K562 (cell line): ENCODE results near the gene NDUFAF8. TPM values are rescaled to one million over a fixed set of nuclear protein-coding genes. Genes with fewer than 3 reads are reported as not detected.

Source experiments
- ATAC-seq: fragments of 200-7000 bp; cut with Tn5 transposase; 3 replicates; pipeline ENCODE4 v1.9.1; 2020; ENCODE audit warnings: moderate library complexity
- BruUV-seq: library from RNA; stranded (reverse); fragments of 400-500 nt; replicated peaks from 2 replicates; lab custom pipeline; 2021; lab: Mats Ljungman, UMichigan
- CTCF ChIA-PET: fragments of 300-600 bp; formaldehyde crosslinking; extraction: SDS; loops from one replicate; lab custom pipeline; 2021; ENCODE audit warnings: low intra/inter-chr PET ratio; lab: Yijun Ruan, JAX
- POLR2A ChIA-PET: fragments of 300-600, 350-650 bp; sonication (Branson Sonifier 250); formaldehyde crosslinking; extraction: SDS; loops from one replicate; lab custom pipeline; 2021; ENCODE audit warnings: antibody characterized with exemption, inconsistent platforms; lab: Yijun Ruan, JAX
- DNase-seq, 4 experiments: peaks; one replicate each; pipeline versions ENCODE4 v3.0.0 to v3.0.0-alpha.2; 2011 to 2018; ENCODE audit warnings: low spot score in 3 of 4, mixed read lengths in 3 of 4; ENCODE audit errors: extremely low read depth in 1 of 4
- FAIRE-seq: peaks from 2 replicates; lab custom pipeline; 2011; peaks lifted over from hg19 to GRCh38; lab: Jason Lieb, UNC
- H2AFZ ChIP-seq: 2 replicates; pipeline ENCODE4 v1.6.0; 2011; ENCODE audit warnings: low read depth, low read length, control low read depth, inconsistent platforms
- H3K27ac ChIP-seq: fragments of 200-600 bp; 3 replicates; pipeline ENCODE4 v1.8.0; 2011; ENCODE audit warnings: low read depth, mild to moderate bottlenecking, control low read depth, inconsistent platforms, low read length, moderate library complexity, mixed read lengths; ENCODE audit errors: extremely low read depth
- H3K27me3 ChIP-seq, 2 experiments: fragments of 300-600 bp in 1 of 2; 2 replicates in 1 of 2; 3 replicates in 1 of 2; pipeline versions ENCODE4 v1.6.0 to v1.8.0; 2011; ENCODE audit warnings: inconsistent platforms in 2 of 2, low read length in 2 of 2, mild to moderate bottlenecking in 1 of 2, mixed read lengths in 1 of 2, moderate library complexity in 1 of 2; ENCODE audit not compliant: control insufficient read depth in 2 of 2, insufficient read depth in 2 of 2
- H3K36me3 ChIP-seq: fragments of 300-600 bp; 3 replicates; pipeline ENCODE4 v1.8.0; 2011; ENCODE audit warnings: mild to moderate bottlenecking, low read length, inconsistent platforms; ENCODE audit not compliant: control insufficient read depth, insufficient read depth
- H3K4me1 ChIP-seq, 2 experiments: fragments of 200-600 bp in 1 of 2; replicated peaks in 1 of 2; 2 replicates in 1 of 2; 3 replicates in 1 of 2; pipeline versions ENCODE4 v1.5.1 to v1.8.0; 2011; ENCODE audit warnings: inconsistent platforms in 2 of 2, low read length in 2 of 2, mild to moderate bottlenecking in 1 of 2, mixed read lengths in 1 of 2, moderate library complexity in 1 of 2; ENCODE audit not compliant: control insufficient read depth in 2 of 2, insufficient read depth in 2 of 2
- H3K4me2 ChIP-seq: 2 replicates; pipeline ENCODE4 v1.6.1; 2011; ENCODE audit warnings: low read length, control low read depth, inconsistent platforms, mixed read lengths; ENCODE audit not compliant: insufficient read depth
- H3K4me3 ChIP-seq: fragments of 200-600 bp; sonication (generic), shearing (Covaris generic); 2 replicates; pipeline ENCODE4 v1.5.1; 2016; ENCODE audit warnings: control low read depth, inconsistent platforms
- H3K79me2 ChIP-seq: fragments of 200-600 bp; 3 replicates; pipeline ENCODE4 v1.8.0; 2011; ENCODE audit warnings: low read length, inconsistent platforms; ENCODE audit not compliant: control insufficient read depth, insufficient read depth
- H3K9ac ChIP-seq, 2 experiments: 2 replicates each; pipeline versions ENCODE4 v1.6.0 to v1.6.1; 2011; ENCODE audit warnings: low read depth in 2 of 2, low read length in 2 of 2, control low read depth in 1 of 2, inconsistent platforms in 1 of 2, mild to moderate bottlenecking in 1 of 2, mixed read lengths in 1 of 2; ENCODE audit not compliant: insufficient read depth in 1 of 2
- H3K9me1 ChIP-seq: one replicate; pipeline ENCODE4 v1.6.0; 2011; ENCODE audit warnings: inconsistent platforms, mild to moderate bottlenecking, low read length, moderate library complexity; ENCODE audit not compliant: control insufficient read depth, insufficient read depth
- H3K9me3 ChIP-seq: replicated peaks from 2 replicates; pipeline ENCODE4 v1.5.1; 2011; ENCODE audit warnings: low read depth, low read length, inconsistent platforms; ENCODE audit not compliant: control insufficient read depth, insufficient read depth
- H4K20me1 ChIP-seq: replicated peaks from 2 replicates; pipeline ENCODE4 v1.6.1; 2011; ENCODE audit warnings: low read length, inconsistent platforms, mixed read lengths; ENCODE audit not compliant: control insufficient read depth, insufficient read depth
- GMEB1 ChIP-seq: fragments of 250-450 bp; sonication (Bioruptor Pico); IDR thresholded peaks from 2 replicates; pipeline ENCODE4 v1.4.0; 2020; ENCODE audit warnings: mild to moderate bottlenecking
- OTX1 ChIP-seq: fragments of 450-650 bp; formaldehyde crosslinking; IDR thresholded peaks from 2 replicates; pipeline ENCODE4 v1.4.0; 2022; ENCODE audit warnings: mild to moderate bottlenecking
- POLR2G ChIP-seq: fragments of 200-400 bp; formaldehyde crosslinking; IDR thresholded peaks from 2 replicates; pipeline ENCODE4 v1.6.1; 2017; ENCODE audit warnings: low read depth, mild to moderate bottlenecking, antibody characterized with exemption, low read length, moderate library complexity
- PPARD ChIP-seq: fragments of 250-450 bp; sonication (Bioruptor Pico); IDR thresholded peaks from 2 replicates; pipeline ENCODE4 v1.8.0; 2022; ENCODE audit warnings: inconsistent platforms, mild to moderate bottlenecking, moderate library complexity
- STAT5B ChIP-seq: fragments of 250-450 bp; sonication (Bioruptor Pico); IDR thresholded peaks from 2 replicates; pipeline ENCODE4 v1.8.0; 2021; ENCODE audit warnings: mild to moderate bottlenecking, inconsistent platforms
- ZFX ChIP-seq: sonication (generic); formaldehyde crosslinking; IDR thresholded peaks from 2 replicates; pipeline ENCODE4 v1.8.0; 2022; ENCODE audit warnings: mild to moderate bottlenecking, missing genetic modification reagents, moderate library complexity
- ZNF280A ChIP-seq: fragments of 450-650 bp; IDR thresholded peaks from 2 replicates; pipeline ENCODE4 v1.6.1; 2018; ENCODE audit warnings: mild to moderate bottlenecking, low read depth; ENCODE audit not compliant: partially characterized antibody
- ZNF764 ChIP-seq: fragments of 250-450 bp; sonication (Bioruptor Pico); IDR thresholded peaks from 2 replicates; pipeline ENCODE4 v1.4.0; 2020; ENCODE audit warnings: low read depth, mild to moderate bottlenecking, moderate library complexity
- WGBS: fragments of 100-300 bp; shearing (Covaris generic); methylation state at CpG from one replicate; pipeline ENCODE4 v1.1.6; 2016; ENCODE audit warnings: low coverage, mixed read lengths; ENCODE audit not compliant: insufficient coverage; ENCODE audit errors: missing lambda C conversion rate; 5-methylcytosine and 5-hydroxymethylcytosine counted together
- in situ Hi-C: fragments of 300-500 bp; cut with MboI; formaldehyde crosslinking; loops from 4 replicates; pipeline ENCODE4 v1.15.0; 2018; ENCODE audit warnings: inconsistent platforms, mixed read lengths
- intact Hi-C: fragments of 100-400 bp; cut with micrococcal nuclease; formaldehyde crosslinking; loops from 2 replicates; pipeline ENCODE4 v1.14.2; 2022
- polyA plus RNA-seq, 8 experiments: library from polyadenylated mRNA; depleted of rRNA in 4 of 8; stranded (reverse) in 5 of 8; unstranded in 3 of 8; fragments of >200 nt; fragmentation: Nextera tagmentation in 2 of 8; fragmentation: Illumina TruSeq in 1 of 8; extraction: Ambion mirVana in 2 of 8; extraction: Trizol in 1 of 8; gene quantifications; 2 replicates each; pipeline versions ENCODE4 v1.2.1 to v1.2.3, GENCODE V29; 2011 to 2014; ENCODE audit warnings: inconsistent platforms in 1 of 8, missing spikeins in 1 of 8
- total RNA-seq, 7 experiments: library from RNA; depleted of rRNA in 6 of 7; stranded (reverse); fragments of >200 nt in 6 of 7; fragmentation: Illumina TruSeq in 2 of 7; extraction: Trizol in 2 of 7; gene quantifications; 2 replicates each; pipeline versions ENCODE4 v1.2.1 to v1.2.3, GENCODE V29; 2011 to 2021; ENCODE audit warnings: low replicate concordance in 1 of 7

Gene NDUFAF8
- total and polyA plus RNA-seq, 9 of the 15 experiments (the other 6 are each of a cell fraction or from before 2014, with no cell fraction given): 13.5 to 144 (median 90.0) TPM

- TF ChIP-seq OTX1 (CRISPR knock-in tag): no peak
Measured at GRCh38 chr17:81277946-81278693, 39.0 kb downstream of the NDUFAF8 start (continued).

- no peaks in the 10 kb centered on the region for H3K9me3 ChIP-seq
- TF ChIP-seq ZFX (no peak), POLR2G (peak; percentile 23; the same call in 1 of the 2 replicates), GMEB1 (CRISPR knock-in tag) (no peak), STAT5B (CRISPR knock-in tag) (no peak), ZNF764 (CRISPR knock-in tag) (no peak), PPARD (CRISPR knock-in tag) (no peak), ZNF280A (no peak)
- intact Hi-C loops (no loop called here), in situ Hi-C loops (no loop called here)
- no peak for ATAC-seq
- no peaks in the 10 kb centered on the region for H3K27me3 ChIP-seq
- no TSS peak for BruUV-seq
- POLR2A ChIA-PET: interaction anchor here (1.0 kb wide), 1 partner anchor 8 kb away, joined by 3 read pairs; no protein-coding TSS in a partner anchor
- H2AFZ ChIP-seq: no peak overlapping the region
- no peaks in the 10 kb centered on the region for H3K9me1 ChIP-seq
- H3K27ac ChIP-seq: no peak overlapping the region
- CTCF ChIA-PET: no interaction called here
- H3K9ac ChIP-seq: peak overlapping the region in 1 of 2 experiments; percentile 17; a peak in 1 of 4 replicates
- H3K4me1 ChIP-seq: peaks cover 0 to 42% of the 10 kb centered on the region in 2 experiments; a peak in 2 of 5 replicates
- FAIRE-seq: no peak
- WGBS: 85% methylated on average over 5 of the region's 8 CpGs
- H4K20me1 ChIP-seq: no peaks in the 10 kb centered on the region
- H3K4me3 ChIP-seq: no peak overlapping the region
- H3K4me2 ChIP-seq: no peak overlapping the region
- H3K36me3 ChIP-seq: peaks cover 66% of the 10 kb centered on the region; the same call in 1 of the 3 replicates
- no peak for DNase-seq
- H3K79me2 ChIP-seq: no peaks in the 10 kb centered on the region
Measured at GRCh38 chr17:81278831-81279230, 39.7 kb downstream of the NDUFAF8 start.
